Lower leg skin (tissue), 3 donors: Measurements from ENCODE around the gene MUC12.

Experiments used
- POLR2A ChIP-seq, 2 donors: fragments of 450-650 bp; IDR thresholded peaks; one replicate each; pipeline ENCODE4 v1.6.1; 2016 to 2017; ENCODE audit warnings: antibody characterized with exemption in 2 of 2, mild to moderate bottlenecking in 1 of 2, moderate library complexity in 1 of 2
- TF ChIP-seq, protein P1 (sequence below), 3 donors: fragments of 450-650 bp; IDR thresholded peaks; one replicate each; pipeline ENCODE4 v1.5.1; 2016; ENCODE audit warnings: antibody characterized with exemption in 3 of 3, mild to moderate bottlenecking in 3 of 3, moderate library complexity in 2 of 3

DNA sequence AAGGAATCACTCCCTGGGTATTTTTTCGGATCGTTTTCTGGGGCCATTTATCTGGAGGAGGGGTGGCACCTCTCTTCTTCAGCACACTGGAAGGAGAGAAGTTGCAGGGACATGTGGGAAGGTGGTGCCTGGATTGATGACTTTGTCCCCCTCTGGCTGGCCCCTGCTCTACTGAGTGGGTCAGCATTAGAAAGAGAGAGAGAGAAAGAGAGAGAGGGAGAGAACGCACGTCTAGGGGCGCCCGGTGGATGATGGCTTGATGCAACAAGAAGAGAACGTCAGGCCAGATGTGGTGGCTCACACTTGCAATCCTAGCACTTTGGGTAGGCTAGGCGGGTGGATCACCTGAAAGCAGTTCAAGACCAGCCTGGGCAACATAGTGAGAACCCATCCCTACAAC, 5.5 kb upstream of the MUC12 start:
- TF ChIP-seq, protein P1, sequence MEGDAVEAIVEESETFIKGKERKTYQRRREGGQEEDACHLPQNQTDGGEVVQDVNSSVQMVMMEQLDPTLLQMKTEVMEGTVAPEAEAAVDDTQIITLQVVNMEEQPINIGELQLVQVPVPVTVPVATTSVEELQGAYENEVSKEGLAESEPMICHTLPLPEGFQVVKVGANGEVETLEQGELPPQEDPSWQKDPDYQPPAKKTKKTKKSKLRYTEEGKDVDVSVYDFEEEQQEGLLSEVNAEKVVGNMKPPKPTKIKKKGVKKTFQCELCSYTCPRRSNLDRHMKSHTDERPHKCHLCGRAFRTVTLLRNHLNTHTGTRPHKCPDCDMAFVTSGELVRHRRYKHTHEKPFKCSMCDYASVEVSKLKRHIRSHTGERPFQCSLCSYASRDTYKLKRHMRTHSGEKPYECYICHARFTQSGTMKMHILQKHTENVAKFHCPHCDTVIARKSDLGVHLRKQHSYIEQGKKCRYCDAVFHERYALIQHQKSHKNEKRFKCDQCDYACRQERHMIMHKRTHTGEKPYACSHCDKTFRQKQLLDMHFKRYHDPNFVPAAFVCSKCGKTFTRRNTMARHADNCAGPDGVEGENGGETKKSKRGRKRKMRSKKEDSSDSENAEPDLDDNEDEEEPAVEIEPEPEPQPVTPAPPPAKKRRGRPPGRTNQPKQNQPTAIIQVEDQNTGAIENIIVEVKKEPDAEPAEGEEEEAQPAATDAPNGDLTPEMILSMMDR (IDR thresholded peaks at IDR 0.05): no peak
- TF ChIP-seq POLR2A (IDR thresholded peaks at IDR 0.05): no peak
